ENCODE measurements around the gene EPHX1. TPM values are rescaled to one million over a fixed set of nuclear protein-coding genes. Genes with fewer than 3 reads are reported as not detected.
"Not testable (repeated sequence)": the region's sequence is repeated elsewhere in the genome, so short reads cannot be mapped to it uniquely, and the experiment has no call there.

Gene EPHX1
- total RNA-seq, 2 experiments from 2014 or later: 2.1 to 3.6 TPM

DNA sequence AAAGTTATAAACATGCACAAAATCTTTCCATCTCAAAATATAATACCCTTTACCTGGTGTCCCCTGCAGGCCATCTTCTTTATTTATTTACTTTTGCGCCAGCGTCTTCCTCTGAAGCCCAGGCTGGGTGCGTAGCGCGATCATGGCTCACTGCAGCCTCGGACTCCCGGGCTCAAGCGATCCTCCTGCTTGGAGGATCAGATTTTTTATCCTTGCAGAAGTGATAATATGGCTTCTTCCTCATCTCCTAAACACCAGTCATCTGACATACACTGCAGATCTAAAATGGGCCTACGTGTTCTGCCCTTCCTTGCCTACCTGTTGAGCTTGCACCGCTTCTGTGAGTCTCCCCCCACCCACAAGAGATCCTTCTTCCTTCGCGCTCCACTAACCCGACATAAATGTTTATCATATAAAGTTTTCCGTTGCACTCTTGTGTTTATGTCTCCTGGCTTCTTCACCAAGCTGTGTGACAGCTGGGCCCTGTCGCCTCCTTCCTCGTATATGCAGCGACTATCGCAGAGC, 32.8 kb upstream of the EPHX1 start:
- peaks cover 3% of the 10 kb centered on the region for H3K9me3 Mint-ChIP-seq
- H3K27ac Mint-ChIP-seq: no peak overlapping the region
- peaks cover 25% of the 10 kb centered on the region for H3K36me3 Mint-ChIP-seq (ENCODE audit: low read depth)
- no peaks in the 10 kb centered on the region for H3K27me3 Mint-ChIP-seq
- CTCF ChIA-PET: interaction anchor here (0.8 to 3.3 kb wide), 28 partner anchors 9 to 309 kb away, joined by 3 to 30 read pairs (median 5); partner anchors contain the start of genes PYCR2 and TMEM63A
- peaks cover 20% of the 10 kb centered on the region for H3K4me1 Mint-ChIP-seq (ENCODE audit: low read depth)
- TF ChIP-seq CTCF (IDR thresholded peaks at IDR 0.05): no peak
- DNase-seq (no peak), ATAC-seq (peak; percentile 17)
- intact Hi-C loops (cut with micrococcal nuclease): loop anchor here (5.0 kb wide), 2 partner anchors 135 to 200 kb away; no protein-coding TSS in a partner anchor
- H3K4me3 Mint-ChIP-seq: no peak overlapping the region
- POLR2A ChIA-PET: interaction anchor here (0.6 to 2.3 kb wide), 23 partner anchors 8 to 312 kb away, joined by 3 to 17 read pairs (median 4); partner anchors contain the start of genes ENAH, H3-3A, PYCR2 and SDE2

DNA sequence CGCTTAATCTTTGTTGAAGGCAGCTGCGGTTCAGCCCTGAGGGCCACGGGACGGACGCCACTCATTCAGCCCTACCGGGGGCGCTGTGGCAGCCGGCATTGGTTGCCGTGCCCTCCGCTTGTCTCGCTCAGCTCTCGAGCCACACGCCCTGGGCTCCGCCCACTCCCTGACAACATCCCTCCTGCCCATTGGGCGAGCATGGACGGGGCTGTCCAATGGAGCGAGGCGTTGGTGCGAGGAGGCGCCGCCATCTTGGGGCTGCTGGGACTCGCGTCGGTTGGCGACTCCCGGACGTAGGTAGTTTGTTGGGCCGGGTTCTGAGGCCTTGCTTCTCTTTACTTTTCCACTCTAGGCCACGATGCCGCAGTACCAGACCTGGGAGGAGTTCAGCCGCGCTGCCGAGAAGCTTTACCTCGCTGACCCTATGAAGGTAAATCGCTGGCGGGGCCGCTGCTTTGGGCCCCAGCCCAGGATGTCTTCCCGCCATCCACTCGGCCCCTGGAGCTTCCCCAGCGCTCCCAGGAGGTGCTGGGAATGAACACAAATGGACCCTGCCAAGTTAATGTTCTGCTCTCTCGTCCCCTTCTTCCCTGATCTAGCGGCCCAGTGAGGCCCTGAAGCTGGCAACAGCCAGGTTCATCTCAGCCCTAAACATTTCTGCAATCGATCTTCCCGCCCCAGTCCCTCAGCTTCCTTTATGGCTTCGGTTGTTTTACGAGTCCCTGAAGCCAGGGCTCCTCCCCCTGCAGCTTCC, 32.2 kb upstream of the EPHX1 start, which contains the start of gene SRP9:
TSS of gene SRP9 (plus strand) at position 244 of the 754 bp plus-strand sequence. CDS start at position 359, 115 bp downstream.
- TF ChIP-seq CTCF (IDR thresholded peaks at IDR 0.05): peak; percentile 85
- peak; percentile 99 for DNase-seq
- ChIA-PET CTCF (interaction anchor here (0.8 to 3.3 kb wide), 31 partner anchors 9 to 317 kb away, joined by 3 to 30 read pairs (median 4); partner anchors contain the start of genes PYCR2 and TMEM63A), POLR2A (interaction anchor here (0.6 to 2.3 kb wide), 34 partner anchors 9 to 312 kb away, joined by 3 to 17 read pairs (median 4); partner anchors contain the start of genes ENAH, H3-3A, PYCR2 and SDE2)
- Mint-ChIP-seq H3K27me3 (no peaks in the 10 kb centered on the region), H3K4me3 (no peak within 1 kb of the TSS), H3K27ac (no peak within 1 kb of the TSS), H3K4me1 (ENCODE audit: low read depth) (peaks cover 27% of the 10 kb centered on the region), H3K36me3 (ENCODE audit: low read depth) (peaks cover 31% of the 10 kb centered on the region), H3K9me3 (peaks cover 3% of the 10 kb centered on the region)
- intact Hi-C loops (cut with micrococcal nuclease): loop anchor here (5.0 kb wide), 2 partner anchors 135 to 200 kb away; no protein-coding TSS in a partner anchor
- ATAC-seq: peak; percentile 97

- H3K4me1 Mint-ChIP-seq (ENCODE audit: low read depth): peaks cover 29% of the 10 kb centered on the region
- no peak overlapping the region for H3K4me3 Mint-ChIP-seq
- intact Hi-C loops (cut with micrococcal nuclease): loop anchor here (5.0 kb wide), 2 partner anchors 134 to 199 kb away; no protein-coding TSS in a partner anchor
- ATAC-seq: no peak
- CTCF ChIA-PET: interaction anchor here (1.1 to 3.3 kb wide), 21 partner anchors 8 to 318 kb away, joined by 3 to 30 read pairs (median 5); partner anchors contain the start of genes PYCR2 and TMEM63A
- H3K9me3 Mint-ChIP-seq: peaks cover 3% of the 10 kb centered on the region
- TF ChIP-seq CTCF (IDR thresholded peaks at IDR 0.05): no peak
- H3K27me3 Mint-ChIP-seq: no peaks in the 10 kb centered on the region
- no peak for DNase-seq
- POLR2A ChIA-PET: interaction anchor here (0.8 to 2.3 kb wide), 27 partner anchors 10 to 310 kb away, joined by 3 to 17 read pairs (median 4); partner anchors contain the start of genes ENAH, H3-3A, PYCR2 and SDE2
- H3K27ac Mint-ChIP-seq: no peak overlapping the region
- H3K36me3 Mint-ChIP-seq (ENCODE audit: low read depth): peaks cover 33% of the 10 kb centered on the region
Observed at GRCh38 chr1:225778337-225778669, 31.6 kb upstream of the EPHX1 start.

DNA sequence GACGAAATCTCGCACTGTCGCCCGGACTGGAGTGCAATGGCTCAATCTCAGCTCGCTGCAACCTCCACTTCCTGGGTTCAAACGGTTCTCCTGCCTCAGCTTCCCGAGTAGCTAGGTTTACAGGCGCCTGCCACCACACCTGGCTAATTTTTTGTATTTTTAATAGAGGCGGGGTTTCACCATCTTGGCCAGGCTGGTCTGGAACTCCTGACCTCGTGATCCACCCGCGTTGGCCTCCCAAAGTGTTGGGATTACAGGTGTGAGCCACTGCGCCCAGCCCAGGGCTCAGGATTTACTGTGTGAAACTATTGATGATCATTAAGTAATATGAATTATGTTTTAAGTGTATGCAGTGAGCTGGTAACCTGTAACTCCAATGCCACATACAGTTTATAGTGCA, 30.8 kb upstream of the EPHX1 start:
- intact Hi-C loops (cut with micrococcal nuclease): loop anchor here (5.0 kb wide), 2 partner anchors 133 to 198 kb away; no protein-coding TSS in a partner anchor
- POLR2A ChIA-PET: interaction anchor here (0.8 to 2.3 kb wide), 12 partner anchors 12 to 311 kb away, joined by 3 to 17 read pairs (median 5); partner anchors contain the start of genes PYCR2 and SDE2
- not testable (repeated sequence) for ATAC-seq

DNA sequence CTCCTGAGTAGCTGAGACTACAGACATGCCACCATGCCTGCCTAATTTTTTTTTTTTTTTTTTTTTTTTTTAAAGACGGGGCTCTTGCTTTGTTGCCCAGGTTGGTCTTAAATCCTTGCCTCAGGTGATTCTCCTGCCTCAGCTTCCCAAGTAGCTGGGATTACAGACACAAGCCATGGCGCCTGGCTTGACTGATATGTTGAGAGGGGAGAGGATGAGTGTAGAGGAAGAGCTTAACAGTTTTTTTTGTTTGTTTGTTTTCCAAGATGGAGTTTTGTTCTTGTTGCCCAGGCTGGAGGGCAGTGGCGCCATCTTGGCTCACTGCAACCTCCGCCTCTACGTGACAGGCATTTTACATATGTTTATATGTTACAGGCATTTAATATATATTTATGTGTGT, 29.8 kb upstream of the EPHX1 start:
- H3K9me3 Mint-ChIP-seq: no peaks in the 10 kb centered on the region
- peaks cover 42% of the 10 kb centered on the region for H3K36me3 Mint-ChIP-seq (ENCODE audit: low read depth)
- intact Hi-C loops (cut with micrococcal nuclease): no loop called here
- no peak for TF ChIP-seq CTCF (IDR thresholded peaks at IDR 0.05)
- DNase-seq: no peak
- ChIA-PET POLR2A (interaction anchor here (1.0 to 1.1 kb wide), 4 partner anchors 103 to 199 kb away, joined by 3 to 4 read pairs (median 3); partner anchors contain the start of gene PYCR2), CTCF (interaction anchor here (1.2 to 3.3 kb wide), 3 partner anchors 100 to 208 kb away, joined by 3 to 30 read pairs (median 8); partner anchors contain the start of gene TMEM63A)
- H3K4me1 Mint-ChIP-seq (ENCODE audit: low read depth): peaks cover 31% of the 10 kb centered on the region
- H3K4me3 Mint-ChIP-seq: peak overlapping the region; percentile 36
- ATAC-seq: no peak
- peak overlapping the region; percentile 53 for H3K27ac Mint-ChIP-seq
- no peaks in the 10 kb centered on the region for H3K27me3 Mint-ChIP-seq

More for the DNA sequence above, 30.8 kb upstream of the EPHX1 start:
- H3K9me3 Mint-ChIP-seq, H3K4me3 Mint-ChIP-seq, H3K27ac Mint-ChIP-seq, H3K27me3 Mint-ChIP-seq: not testable (repeated sequence)
- Mint-ChIP-seq H3K4me1 (ENCODE audit: low read depth) (peaks cover 34% of the 10 kb centered on the region), H3K36me3 (ENCODE audit: low read depth) (peaks cover 38% of the 10 kb centered on the region)
- DNase-seq: peak; percentile 19
- CTCF ChIA-PET: interaction anchor here (0.7 to 3.3 kb wide), 6 partner anchors 7 to 298 kb away, joined by 3 to 30 read pairs (median 10); partner anchors contain the start of gene TMEM63A
